T-helper 2 cell treated with Interferon-gamma antibody and Interleukin-4, amounts not matched to agents 5 μg/mL and 100 μg/mL, for 36 hours (primary cell): ENCODE measurements around the gene RAD51B.

Experiments
- DNase-seq: peaks from one replicate; pipeline ENCODE4 v3.0.0; 2021; ENCODE audit warnings: low spot score
- H3K27ac Mint-ChIP-seq: one replicate; pipeline ENCODE4 v1.8.0; 2021; ENCODE audit warnings: mild to moderate bottlenecking, mixed read lengths
- H3K27me3 Mint-ChIP-seq: one replicate; pipeline ENCODE4 v1.8.0; 2021; ENCODE audit warnings: low read depth, mixed read lengths
- H3K36me3 Mint-ChIP-seq: one replicate; pipeline ENCODE4 v1.8.0; 2021; ENCODE audit warnings: low read depth, mixed read lengths
- H3K4me1 Mint-ChIP-seq: one replicate; pipeline ENCODE4 v1.8.0; 2021; ENCODE audit warnings: low read depth, mixed read lengths
- H3K4me3 Mint-ChIP-seq: one replicate; pipeline ENCODE4 v1.8.0; 2022; ENCODE audit warnings: mild to moderate bottlenecking, moderate library complexity, mixed read lengths
- H3K9me3 Mint-ChIP-seq: one replicate; pipeline ENCODE4 v1.8.0; 2021; ENCODE audit warnings: mixed read lengths

Gene RAD51B

GRCh38 chr14:68144051-68144681, 324.6 kb downstream of the RAD51B start:
- Mint-ChIP-seq H3K27ac (no peak overlapping the region), H3K27me3 (no peaks in the 10 kb centered on the region), H3K4me1 (peaks cover 5% of the 10 kb centered on the region), H3K9me3 (peaks cover 24% of the 10 kb centered on the region), H3K36me3 (no peaks in the 10 kb centered on the region), H3K4me3 (no peak overlapping the region)
- DNase-seq = no peak

- Mint-ChIP-seq H3K4me1 (peaks cover 5% of the 10 kb centered on the region), H3K27ac (no peak overlapping the region), H3K27me3 (no peaks in the 10 kb centered on the region), H3K9me3 (peaks cover 25% of the 10 kb centered on the region), H3K4me3 (no peak overlapping the region), H3K36me3 (no peaks in the 10 kb centered on the region)
- DNase-seq = no peak
Measured at GRCh38 chr14:68145036-68145435, 325.5 kb downstream of the RAD51B start.

GRCh38 chr14:68145539-68145938, 326.0 kb downstream of the RAD51B start:
- Mint-ChIP-seq H3K4me3 (no peak overlapping the region), H3K4me1 (peaks cover 5% of the 10 kb centered on the region), H3K27me3 (no peaks in the 10 kb centered on the region), H3K36me3 (no peaks in the 10 kb centered on the region), H3K9me3 (peaks cover 28% of the 10 kb centered on the region), H3K27ac (no peak overlapping the region)
- DNase-seq = no peak

- Mint-ChIP-seq H3K4me3 (no peak overlapping the region), H3K9me3 (peaks cover 38% of the 10 kb centered on the region), H3K36me3 (no peaks in the 10 kb centered on the region), H3K4me1 (peaks cover 4% of the 10 kb centered on the region), H3K27me3 (no peaks in the 10 kb centered on the region), H3K27ac (no peak overlapping the region)
- no peak for DNase-seq
Measured at GRCh38 chr14:68146818-68147217, 327.2 kb downstream of the RAD51B start.

- no peak overlapping the region for H3K27ac Mint-ChIP-seq
- no peaks in the 10 kb centered on the region for H3K36me3 Mint-ChIP-seq
- peaks cover 4% of the 10 kb centered on the region for H3K4me1 Mint-ChIP-seq
- peaks cover 42% of the 10 kb centered on the region for H3K9me3 Mint-ChIP-seq
- no peak overlapping the region for H3K4me3 Mint-ChIP-seq
- H3K27me3 Mint-ChIP-seq = no peaks in the 10 kb centered on the region
- no peak for DNase-seq
Measured at GRCh38 chr14:68147303-68147702, 327.7 kb downstream of the RAD51B start.

GRCh38 chr14:68148276-68148675, 328.7 kb downstream of the RAD51B start:
- H3K36me3 Mint-ChIP-seq = peaks cover 1% of the 10 kb centered on the region
- H3K27me3 Mint-ChIP-seq = no peaks in the 10 kb centered on the region
- DNase-seq = no peak
- peaks cover 48% of the 10 kb centered on the region for H3K9me3 Mint-ChIP-seq
- no peak overlapping the region for H3K27ac Mint-ChIP-seq
- no peak overlapping the region for H3K4me3 Mint-ChIP-seq
- H3K4me1 Mint-ChIP-seq = peaks cover 4% of the 10 kb centered on the region

GRCh38 chr14:68148763-68149162, 329.2 kb downstream of the RAD51B start:
- peaks cover 4% of the 10 kb centered on the region for H3K4me1 Mint-ChIP-seq
- no peak for DNase-seq
- peaks cover 52% of the 10 kb centered on the region for H3K9me3 Mint-ChIP-seq
- H3K4me3 Mint-ChIP-seq = no peak overlapping the region
- H3K27ac Mint-ChIP-seq = no peak overlapping the region
- H3K36me3 Mint-ChIP-seq = peaks cover 1% of the 10 kb centered on the region
- no peaks in the 10 kb centered on the region for H3K27me3 Mint-ChIP-seq

- Mint-ChIP-seq H3K9me3 (peaks cover 46% of the 10 kb centered on the region), H3K4me1 (no peaks in the 10 kb centered on the region), H3K4me3 (no peak overlapping the region), H3K27me3 (no peaks in the 10 kb centered on the region), H3K36me3 (peaks cover 6% of the 10 kb centered on the region), H3K27ac (no peak overlapping the region)
- DNase-seq = no peak
Measured at GRCh38 chr14:68153275-68153674, 333.7 kb downstream of the RAD51B start.

GRCh38 chr14:68154275-68154674, 334.7 kb downstream of the RAD51B start:
- DNase-seq = no peak
- Mint-ChIP-seq H3K4me3 (no peak overlapping the region), H3K27ac (no peak overlapping the region), H3K27me3 (no peaks in the 10 kb centered on the region), H3K4me1 (no peaks in the 10 kb centered on the region), H3K9me3 (peaks cover 37% of the 10 kb centered on the region), H3K36me3 (peaks cover 6% of the 10 kb centered on the region)

- Mint-ChIP-seq H3K4me1 (no peaks in the 10 kb centered on the region), H3K4me3 (no peak overlapping the region), H3K9me3 (peaks cover 15% of the 10 kb centered on the region), H3K27me3 (no peaks in the 10 kb centered on the region), H3K36me3 (peaks cover 5% of the 10 kb centered on the region), H3K27ac (no peak overlapping the region)
- no peak for DNase-seq
Measured at GRCh38 chr14:68157971-68158371, 338.4 kb downstream of the RAD51B start.

GRCh38 chr14:68158640-68159039, 339.1 kb downstream of the RAD51B start:
- Mint-ChIP-seq H3K36me3 (peaks cover 5% of the 10 kb centered on the region), H3K27me3 (no peaks in the 10 kb centered on the region), H3K27ac (no peak overlapping the region), H3K9me3 (peaks cover 10% of the 10 kb centered on the region), H3K4me1 (no peaks in the 10 kb centered on the region), H3K4me3 (no peak overlapping the region)
- DNase-seq = no peak

- Mint-ChIP-seq H3K36me3 (no peaks in the 10 kb centered on the region), H3K4me3 (no peak overlapping the region), H3K27me3 (no peaks in the 10 kb centered on the region), H3K27ac (no peak overlapping the region), H3K4me1 (no peaks in the 10 kb centered on the region), H3K9me3 (no peaks in the 10 kb centered on the region)
- DNase-seq = no peak
Measured at GRCh38 chr14:68159701-68160633, 340.4 kb downstream of the RAD51B start.

- Mint-ChIP-seq H3K9me3 (no peaks in the 10 kb centered on the region), H3K27me3 (no peaks in the 10 kb centered on the region), H3K27ac (no peak overlapping the region), H3K4me1 (no peaks in the 10 kb centered on the region), H3K36me3 (no peaks in the 10 kb centered on the region), H3K4me3 (no peak overlapping the region)
- no peak for DNase-seq
Measured at GRCh38 chr14:68160779-68161546, 341.4 kb downstream of the RAD51B start.

GRCh38 chr14:68162887-68163286, 343.3 kb downstream of the RAD51B start:
- Mint-ChIP-seq H3K36me3 (no peaks in the 10 kb centered on the region), H3K9me3 (no peaks in the 10 kb centered on the region), H3K4me3 (no peak overlapping the region), H3K4me1 (peaks cover 4% of the 10 kb centered on the region), H3K27me3 (no peaks in the 10 kb centered on the region), H3K27ac (no peak overlapping the region)
- DNase-seq = no peak
